Posterior cingulate gyrus (tissue), 11 donors: ENCODE data around the gene DNPEP.
"Not testable (repeated sequence)": the region's sequence is repeated elsewhere in the genome, so short reads cannot be mapped to it uniquely, and the experiment has no call there.

Experiments used
- DNase-seq, 10 donors: peaks; one replicate each; pipeline versions ENCODE4 v3.0.0 to v3.0.0-alpha.2; 2020 to 2021; ENCODE audit warnings: mixed read lengths in 3 of 10
- intact Hi-C: fragments of 100-400 bp; cut with DNase I; formaldehyde crosslinking; loops from one replicate; pipeline ENCODE4 v1.15.1; 2023

The DNPEP gene

DNA sequence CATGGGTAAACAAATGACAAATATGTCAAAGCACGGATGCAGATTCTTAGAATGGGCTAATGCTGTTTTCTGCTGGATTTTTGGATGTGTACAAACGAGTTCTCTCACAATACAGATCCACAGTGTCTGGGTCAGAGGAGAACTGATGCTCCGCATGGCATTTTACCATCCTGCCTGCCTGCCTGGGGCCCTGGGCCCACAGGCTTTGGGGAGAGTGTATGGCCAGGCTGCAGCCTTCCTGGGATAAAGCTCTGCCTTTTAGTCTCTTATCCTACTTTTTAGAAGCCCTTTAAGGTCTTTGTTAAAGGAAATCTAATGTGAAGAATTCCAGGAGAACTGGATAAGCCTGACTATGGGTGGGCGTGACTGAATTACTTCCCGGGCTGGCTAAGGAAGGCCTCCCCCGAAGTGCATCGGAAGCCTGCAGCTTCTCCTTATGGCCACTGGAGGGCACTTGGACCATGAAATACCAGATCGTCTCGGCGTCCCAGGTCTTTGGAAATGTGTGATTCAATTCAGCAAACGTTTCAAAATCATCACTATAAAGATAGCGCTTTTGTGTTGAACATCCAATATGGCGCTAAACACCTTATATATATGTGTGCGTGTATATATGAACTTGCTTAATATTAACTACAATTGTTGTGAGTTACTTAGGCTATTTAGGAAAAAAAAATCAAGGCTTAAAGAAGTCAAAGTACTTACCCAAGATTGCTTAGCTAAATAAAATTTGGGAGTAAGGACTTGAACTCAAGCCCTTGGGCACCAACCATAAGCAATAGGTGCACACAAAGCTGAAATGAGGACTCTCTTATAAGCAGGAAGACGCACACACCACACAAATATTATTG lies 15.2 kb upstream of the DNPEP start:
- peak; percentile 34 to 94 (median 63) for DNase-seq
- intact Hi-C loops: loop anchor here (1.0 kb wide), 1 partner anchor 127 kb away; no protein-coding TSS in a partner anchor

DNA sequence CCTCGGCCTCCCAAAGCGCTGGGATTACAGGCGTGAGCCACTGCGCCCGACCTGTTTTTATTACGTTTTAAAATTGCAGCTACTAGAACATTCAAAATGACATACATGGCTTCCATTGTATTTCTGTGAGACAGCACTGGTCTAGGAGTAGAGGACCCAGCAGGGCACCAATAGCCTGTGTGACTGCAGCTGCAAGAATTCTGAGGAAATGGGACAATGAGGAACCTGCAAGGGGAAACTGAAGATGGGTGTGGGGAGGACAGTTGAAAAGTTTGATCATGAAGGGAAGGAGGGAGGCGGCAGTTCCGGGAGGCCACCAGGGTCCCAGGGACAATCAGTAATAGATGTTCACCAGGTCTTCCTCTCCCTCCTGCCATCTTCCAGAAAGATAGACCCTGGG lies 13.9 kb upstream of the DNPEP start:
- DNase-seq: peak in 1 of 10 donors; percentile 24
- intact Hi-C loops: no loop called here

DNA sequence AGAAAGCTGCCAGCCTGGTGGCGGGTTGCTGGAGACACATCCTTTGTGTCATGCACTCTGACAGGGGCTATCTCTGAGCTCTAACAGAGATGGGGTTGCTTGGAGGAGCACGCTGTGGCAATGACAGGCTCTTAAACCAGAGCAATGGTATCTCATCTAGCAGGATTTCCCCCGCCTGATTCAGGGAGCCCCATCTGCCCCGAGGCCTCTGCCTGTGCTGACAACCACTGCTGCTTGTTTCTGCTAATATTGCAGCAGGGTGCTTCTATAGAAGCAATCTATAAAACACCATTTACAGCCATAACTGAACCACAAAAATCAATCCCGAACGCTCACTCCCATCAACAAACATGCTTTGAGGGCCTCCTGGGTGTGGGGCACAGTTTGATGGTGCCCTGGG lies 12.8 kb upstream of the DNPEP start:
- intact Hi-C loops: no loop called here
- no peak for DNase-seq

DNA sequence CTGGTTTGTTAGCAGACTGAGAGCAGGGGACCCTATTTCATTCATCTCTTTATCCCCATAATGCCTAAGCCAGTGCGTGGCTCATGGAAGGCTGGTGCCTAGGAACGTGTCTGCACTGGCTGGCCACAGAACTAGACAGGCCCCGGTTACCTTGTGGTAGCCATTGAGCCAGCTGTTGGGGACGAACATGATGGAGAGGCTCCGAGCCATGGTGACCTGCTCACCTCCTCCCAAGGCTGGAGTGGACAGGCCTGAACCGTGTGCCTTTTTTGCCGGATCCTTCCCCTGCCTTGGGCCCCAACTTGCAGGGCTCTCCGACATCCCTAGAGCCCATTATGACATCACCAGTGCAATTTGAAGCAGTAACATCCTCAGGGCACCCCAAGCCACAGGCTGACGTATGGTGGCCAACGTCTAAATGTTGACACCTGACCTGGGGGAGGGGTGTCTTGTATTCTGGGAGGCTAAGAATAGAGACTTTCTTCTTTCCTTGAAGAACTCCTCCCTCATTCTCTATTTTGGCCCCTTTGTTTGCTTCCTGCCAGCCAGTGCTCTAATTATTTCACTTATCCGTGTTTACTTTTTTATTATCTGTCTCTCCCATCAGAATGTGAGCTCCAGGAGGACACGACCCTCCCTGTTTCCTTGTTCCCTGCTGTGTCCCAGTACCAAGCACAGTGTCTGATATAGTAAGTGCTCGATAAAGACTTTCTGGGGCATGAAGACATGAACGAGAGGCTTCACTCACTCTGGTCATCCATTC lies 12.2 kb upstream of the DNPEP start:
- no peak for DNase-seq

DNA sequence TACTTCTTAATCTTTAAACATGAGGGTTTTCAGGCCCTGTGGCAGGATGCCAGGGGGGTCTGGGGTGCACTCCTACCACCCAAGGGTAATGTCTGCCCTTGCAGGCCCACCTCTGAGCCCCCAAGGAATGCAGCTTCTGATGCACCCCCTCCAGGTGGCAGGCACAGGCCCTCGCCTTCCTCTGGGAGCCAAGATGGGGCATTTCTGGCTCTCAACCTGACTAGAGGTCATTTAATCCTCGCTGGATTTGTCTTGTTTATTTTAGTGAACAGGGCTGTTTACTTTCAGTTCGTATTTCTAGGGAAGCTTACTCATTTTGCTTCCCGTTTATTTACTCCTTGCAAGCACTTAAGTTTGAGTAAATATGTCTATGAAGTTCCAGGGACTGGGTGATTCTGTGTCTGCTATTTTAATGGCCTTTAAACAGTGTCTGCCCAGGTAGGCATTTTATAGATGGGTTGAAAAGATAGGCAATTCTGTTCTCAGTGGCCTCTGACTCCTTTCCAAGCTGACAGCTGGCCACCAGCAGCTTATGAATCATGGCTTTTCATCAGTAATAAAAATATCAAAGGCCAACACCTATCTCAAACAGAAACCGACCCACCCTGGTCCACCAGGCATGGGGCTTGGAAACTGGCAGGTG lies 11.1 kb upstream of the DNPEP start:
- intact Hi-C loops: no loop called here
- peak in 1 of 10 donors; percentile 61 for DNase-seq

More for the DNA sequence above, 12.2 kb upstream of the DNPEP start:
- intact Hi-C loops: no loop called here

DNA sequence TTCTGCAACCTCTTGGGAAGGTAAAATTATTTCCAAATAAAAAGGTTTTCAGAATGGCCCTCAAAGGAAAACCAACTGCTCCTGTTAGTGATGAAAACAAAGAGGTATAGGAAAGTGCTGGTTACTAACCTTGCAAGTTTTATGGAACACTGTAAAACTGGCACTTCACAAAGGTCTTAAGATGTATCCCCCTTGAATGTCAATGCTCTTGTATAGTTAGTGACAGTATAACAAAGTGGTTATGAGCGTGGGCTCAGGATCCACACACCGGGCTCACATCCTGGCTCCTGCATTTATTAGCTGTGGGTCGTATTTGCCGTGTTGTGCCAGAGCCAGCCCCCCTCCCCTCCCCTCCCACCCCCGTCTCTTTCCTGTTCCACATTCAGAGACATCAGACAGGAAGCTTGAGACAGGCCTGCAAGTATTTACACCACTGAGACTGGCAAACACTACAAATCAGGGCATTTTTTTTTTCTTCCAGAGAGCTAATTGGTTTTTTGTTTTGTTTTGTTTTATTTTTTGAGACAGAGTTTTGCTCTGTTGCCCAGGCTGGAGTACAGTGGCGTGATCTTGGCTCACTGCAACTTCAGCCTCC lies 9.2 kb upstream of the DNPEP start:
- DNase-seq: peak in 1 of 10 donors; percentile 6
- intact Hi-C loops: no loop called here

DNA sequence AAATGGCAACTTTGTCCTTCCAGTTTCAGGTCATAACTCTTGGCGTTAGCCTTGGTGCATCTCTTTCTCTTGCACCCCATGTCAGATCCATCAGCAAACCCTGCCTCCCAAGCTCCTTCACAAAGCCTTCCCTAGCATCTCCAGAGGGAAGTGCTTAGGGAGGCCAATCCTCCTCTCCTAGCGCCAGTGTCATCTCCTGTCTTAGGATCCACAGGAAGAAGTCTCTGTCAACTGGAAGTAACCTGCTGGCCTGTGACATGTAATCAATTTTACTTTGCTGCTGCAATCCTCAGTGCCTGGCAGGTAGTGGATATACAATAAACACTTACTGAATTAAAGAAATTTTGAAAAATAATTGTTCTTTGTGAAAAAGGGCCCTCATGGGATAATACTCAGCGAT lies 7.9 kb upstream of the DNPEP start:
- intact Hi-C loops: no loop called here
- no peak for DNase-seq

DNA sequence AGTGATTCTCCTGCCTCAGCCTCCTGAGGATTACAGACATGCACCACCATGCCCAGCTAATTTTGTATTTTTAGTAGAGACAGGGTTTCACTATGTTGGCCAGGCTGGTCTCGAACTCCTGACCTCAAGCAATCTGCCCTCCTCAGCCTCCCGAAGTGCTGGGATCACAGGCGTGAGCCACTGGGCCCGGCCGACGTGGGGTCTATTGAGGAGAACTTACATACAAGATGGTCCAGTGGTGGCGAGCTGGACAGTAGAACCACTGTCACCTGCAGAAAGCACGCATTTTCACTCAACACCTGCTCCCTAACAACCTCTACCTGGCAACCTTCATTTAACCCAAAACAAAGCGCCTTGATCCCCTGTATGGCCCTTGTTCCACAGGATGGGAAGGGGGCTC lies 7.3 kb upstream of the DNPEP start:
- peak in 1 of 10 donors; percentile 22 for DNase-seq
- intact Hi-C loops: not testable (repeated sequence)

DNA sequence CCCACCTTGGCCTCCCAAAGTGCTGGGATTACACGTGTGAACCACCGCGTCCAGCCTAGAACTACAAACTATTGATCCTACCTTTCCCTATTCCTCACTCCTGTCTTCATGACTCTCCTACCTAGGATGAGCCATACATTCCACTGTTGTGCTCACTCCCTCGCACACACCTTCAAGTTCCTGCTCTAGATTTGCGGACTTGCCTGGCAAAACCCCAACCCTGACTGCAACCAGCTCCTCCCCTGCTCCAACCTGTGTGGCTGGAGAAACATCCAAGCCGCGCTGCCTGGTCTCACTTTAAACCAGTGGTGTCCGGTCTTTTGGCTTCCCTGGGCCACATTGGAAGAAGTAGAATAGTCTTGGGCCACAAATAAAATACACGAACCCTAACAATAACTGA lies 5.0 kb upstream of the DNPEP start:
- DNase-seq: peak in 1 of 10 donors; percentile 39
- intact Hi-C loops: no loop called here

DNA sequence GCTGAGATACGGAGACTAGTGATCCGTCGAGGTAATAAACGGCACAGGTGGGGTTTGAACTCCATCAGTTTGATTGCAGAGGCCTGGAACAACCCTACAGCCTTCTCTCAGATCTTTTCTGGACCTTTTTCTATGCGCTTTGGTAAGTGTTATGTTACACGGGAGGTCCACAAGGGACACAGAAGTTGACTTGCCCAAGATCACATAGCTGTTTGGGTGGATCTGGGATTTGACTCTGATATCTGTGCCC lies 1.1 kb upstream of the DNPEP start:
- intact Hi-C loops: loop anchor here (5.0 to 10.0 kb wide), 3 partner anchors 112 to 154 kb away; partner anchors contain the start of genes CHPF, DNAJB2 and TMEM198
- DNase-seq: no peak

DNA sequence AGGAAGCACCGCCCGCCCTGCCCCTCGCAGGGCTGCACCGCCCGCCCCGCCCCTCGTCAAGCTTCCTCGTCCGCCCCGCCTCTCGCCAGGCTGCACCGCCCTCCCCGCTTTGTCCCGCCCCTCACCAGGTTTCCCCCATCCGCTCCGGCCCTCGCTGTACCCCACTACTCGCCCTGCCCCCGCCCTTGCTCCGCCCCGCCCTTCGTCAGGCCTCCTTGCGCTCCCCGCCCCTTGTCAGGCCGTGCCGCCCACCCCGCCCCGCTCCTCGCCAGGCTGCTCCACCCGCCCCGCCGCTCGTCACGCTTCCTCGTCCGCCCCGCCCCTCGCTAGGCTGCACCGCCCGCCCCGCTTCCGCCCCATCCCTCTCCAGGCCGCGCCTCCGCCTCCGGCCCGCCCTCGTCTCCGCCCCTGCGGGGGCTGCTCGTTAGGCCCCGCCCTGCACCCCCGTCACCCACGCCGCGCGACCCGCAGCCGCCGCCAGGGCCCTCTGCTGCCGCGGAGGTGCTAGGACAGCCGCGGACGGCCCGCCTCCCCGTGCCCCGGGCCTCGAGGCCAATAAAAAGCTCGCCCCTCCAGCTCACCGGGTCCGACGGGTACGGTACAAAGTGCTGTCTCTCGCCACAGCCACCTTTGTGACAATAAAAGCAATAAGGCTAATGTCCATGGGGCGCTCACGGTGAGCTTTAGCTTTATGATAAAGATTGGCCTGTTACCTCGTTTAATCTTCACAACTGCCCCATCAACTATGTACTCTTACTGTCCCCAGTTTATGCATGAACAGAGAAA lies 602 bp upstream of the DNPEP start:
- intact Hi-C loops: loop anchor here (5.0 to 10.0 kb wide), 3 partner anchors 111 to 154 kb away; partner anchors contain the start of genes CHPF, DNAJB2 and TMEM198
- DNase-seq: peak; percentile 95 to 100 (median 98)

DNA sequence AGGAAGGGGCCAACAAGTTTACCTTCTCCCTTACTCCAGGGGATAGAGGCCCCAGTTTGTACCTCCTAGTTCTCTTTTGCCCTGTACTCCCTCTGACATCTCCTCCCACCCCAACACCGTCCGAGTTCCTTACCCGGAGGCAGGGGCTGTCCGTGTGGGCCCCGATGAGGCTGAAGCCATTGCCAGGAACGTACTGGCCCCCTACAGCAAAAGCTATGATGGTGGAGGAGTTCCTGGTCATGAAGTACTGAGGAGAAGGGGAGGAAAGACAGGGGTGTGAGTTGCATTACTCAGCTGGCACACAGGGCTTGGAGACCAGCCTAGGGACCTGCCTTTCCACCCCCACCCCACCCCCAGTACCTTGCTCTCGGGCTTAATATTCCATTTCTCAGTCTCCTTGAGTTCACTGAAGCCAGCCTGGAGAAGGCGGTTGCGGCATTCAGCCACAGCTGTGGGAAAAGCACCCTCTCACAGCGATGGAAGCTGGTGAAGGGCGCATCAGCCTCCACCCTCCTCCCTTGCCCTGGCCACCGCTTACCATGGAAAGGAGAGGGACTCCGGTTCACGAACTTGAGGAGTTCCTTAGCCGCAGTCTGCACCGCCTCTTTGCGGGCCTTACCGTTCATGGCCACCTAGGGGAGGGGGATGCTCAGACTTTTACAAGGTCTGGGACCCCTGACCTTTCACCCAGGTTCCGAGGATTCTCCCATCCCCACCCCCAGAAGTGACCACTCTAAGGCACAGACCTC lies 1.0 kb downstream of the DNPEP start:
- DNase-seq: no peak
- intact Hi-C loops: loop anchor here (5.0 to 10.0 kb wide), 3 partner anchors 109 to 156 kb away; partner anchors contain the start of genes CHPF, DNAJB2 and TMEM198

DNA sequence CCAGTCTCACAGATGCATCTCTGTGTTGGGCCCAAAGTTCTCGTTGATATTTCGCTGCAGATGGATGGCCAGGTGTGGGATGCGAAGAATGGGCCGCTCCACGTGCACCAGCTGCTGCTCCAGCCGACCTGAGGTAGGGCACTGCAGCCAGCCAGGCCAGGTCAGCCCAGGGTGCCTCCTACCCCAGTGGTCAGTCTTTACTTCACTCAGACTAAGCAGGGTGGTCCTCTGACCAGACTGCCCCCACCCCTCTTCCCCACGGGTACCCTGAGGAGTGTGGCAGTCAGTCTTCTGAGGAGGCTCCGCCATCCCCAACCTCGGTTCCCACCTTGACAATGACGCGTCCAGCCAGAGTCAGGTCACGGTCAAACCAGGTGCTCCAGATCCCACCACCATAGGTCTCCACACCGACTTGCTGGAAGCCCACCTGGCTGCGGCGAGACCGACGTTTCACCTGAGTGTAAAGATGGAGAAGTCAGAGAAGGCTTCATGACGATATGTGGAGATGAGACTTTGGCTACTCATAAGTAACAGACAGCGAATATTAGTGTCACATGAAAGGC lies 1.7 kb downstream of the DNPEP start:
- intact Hi-C loops: loop anchor here (5.0 to 10.0 kb wide), 3 partner anchors 109 to 156 kb away; partner anchors contain the start of genes CHPF, DNAJB2 and TMEM198
- DNase-seq: no peak

DNA sequence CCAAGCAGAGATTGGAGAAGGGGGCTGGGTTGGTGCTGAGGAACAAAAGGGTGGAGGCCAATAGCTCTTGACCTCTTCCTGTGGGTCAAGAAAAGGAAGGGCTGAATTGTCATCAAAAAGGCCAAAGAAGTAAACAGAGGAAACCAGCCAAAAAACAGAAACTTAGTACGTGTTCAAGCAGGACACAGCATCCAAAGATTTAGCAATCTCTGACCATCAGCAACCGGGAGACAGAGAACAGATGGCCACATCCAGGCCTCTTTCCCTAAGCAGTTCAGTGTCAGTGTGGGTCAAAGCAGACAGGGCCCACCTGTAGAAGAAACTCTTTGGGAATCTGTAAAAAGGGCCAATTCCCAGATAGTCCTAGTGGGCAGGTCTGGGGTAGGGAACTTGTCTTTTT lies 2.9 kb downstream of the DNPEP start:
- intact Hi-C loops: loop anchor here (5.0 to 10.0 kb wide), 3 partner anchors 108 to 157 kb away; partner anchors contain the start of genes CHPF, DNAJB2 and TMEM198
- DNase-seq: no peak

DNA sequence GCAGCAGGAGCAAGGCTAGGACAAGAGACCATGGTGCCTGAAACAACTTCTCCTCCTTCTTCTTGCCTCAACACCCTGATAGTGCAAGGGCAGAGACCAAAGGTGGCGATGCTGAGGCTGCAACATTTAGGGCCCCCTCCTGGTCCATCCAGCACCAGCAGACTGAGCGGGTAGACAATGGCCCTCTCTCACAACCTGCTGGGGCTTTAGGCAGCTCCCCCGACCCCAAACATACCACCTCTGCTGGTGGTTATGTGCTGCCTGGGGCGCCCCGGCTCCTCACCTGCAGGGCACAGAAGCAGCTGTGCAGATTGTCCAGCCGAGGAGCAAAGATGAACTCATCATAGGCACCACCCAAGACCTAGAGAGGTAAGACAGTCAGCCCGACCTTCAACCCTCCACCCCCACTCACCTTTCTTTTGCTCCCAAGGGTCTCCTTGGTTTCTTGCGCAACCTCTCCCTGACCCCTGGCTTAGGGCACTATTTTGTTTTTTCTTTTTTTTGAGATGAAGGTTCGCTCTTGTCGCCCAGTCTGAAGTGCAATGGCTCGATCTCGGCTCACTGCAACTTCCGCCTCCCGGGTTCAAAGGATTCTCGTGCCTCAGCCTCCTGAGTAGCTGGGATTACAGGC lies 3.5 kb downstream of the DNPEP start:
- intact Hi-C loops: loop anchor here (10.0 kb wide), 1 partner anchor 149 kb away; no protein-coding TSS in a partner anchor
- no peak for DNase-seq

DNA sequence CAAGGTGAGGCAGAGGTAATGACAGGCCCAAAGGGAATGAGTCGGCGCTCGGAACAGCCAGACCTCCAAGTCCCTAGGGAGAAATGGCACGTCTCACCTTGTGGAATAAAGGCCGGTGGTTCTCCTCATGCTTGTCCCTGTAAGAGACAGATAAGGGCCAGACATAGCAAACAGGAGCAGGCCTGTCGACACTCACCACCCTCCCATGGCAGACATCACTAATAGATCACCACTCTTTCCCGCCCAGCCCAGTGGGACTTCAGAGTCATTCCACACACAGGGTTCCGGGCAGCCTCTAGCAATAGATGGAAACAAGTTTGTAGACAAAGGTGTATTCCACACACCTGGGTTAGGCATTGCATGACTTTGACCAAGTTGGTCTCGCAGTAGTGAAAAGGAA lies 6.3 kb downstream of the DNPEP start:
- intact Hi-C loops: loop anchor here (10.0 kb wide), 1 partner anchor 147 kb away; no protein-coding TSS in a partner anchor
- DNase-seq: no peak

DNA sequence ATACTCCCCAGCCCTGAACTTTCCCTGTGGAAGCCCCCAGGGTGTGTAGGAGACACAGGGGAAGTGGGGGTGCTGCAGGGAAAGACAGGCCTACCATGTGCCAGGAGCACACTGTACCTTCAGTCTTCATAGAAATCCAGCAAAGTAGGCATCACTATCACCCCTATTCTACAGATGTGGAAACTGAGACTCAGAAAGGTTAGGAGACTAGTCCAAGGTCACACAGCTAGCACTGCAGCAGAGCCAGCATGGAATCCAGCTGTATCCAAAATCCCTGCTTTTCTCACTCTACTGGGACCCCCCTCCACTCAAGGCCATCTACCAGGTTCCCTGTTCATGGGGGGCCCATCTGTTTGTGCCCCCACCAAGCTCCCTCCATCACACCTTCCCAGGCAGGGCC lies 6.8 kb downstream of the DNPEP start:
- intact Hi-C loops: loop anchor here (10.0 kb wide), 1 partner anchor 146 kb away; no protein-coding TSS in a partner anchor
- no peak for DNase-seq
